Activated CD4-positive, alpha-beta T cell treated with anti-CD3 and anti-CD28 coated beads, Interleukin-2, amount 50 U/mL, for 24 hours (primary cell): ENCODE measurements around the gene ZSWIM6.

Source experiments
- DNase-seq, 2 donors: peaks; one replicate each; pipeline ENCODE4 v3.0.0-alpha.2; 2020; ENCODE audit warnings: low read depth in 1 of 2, low spot score in 1 of 2

Gene ZSWIM6

DNA sequence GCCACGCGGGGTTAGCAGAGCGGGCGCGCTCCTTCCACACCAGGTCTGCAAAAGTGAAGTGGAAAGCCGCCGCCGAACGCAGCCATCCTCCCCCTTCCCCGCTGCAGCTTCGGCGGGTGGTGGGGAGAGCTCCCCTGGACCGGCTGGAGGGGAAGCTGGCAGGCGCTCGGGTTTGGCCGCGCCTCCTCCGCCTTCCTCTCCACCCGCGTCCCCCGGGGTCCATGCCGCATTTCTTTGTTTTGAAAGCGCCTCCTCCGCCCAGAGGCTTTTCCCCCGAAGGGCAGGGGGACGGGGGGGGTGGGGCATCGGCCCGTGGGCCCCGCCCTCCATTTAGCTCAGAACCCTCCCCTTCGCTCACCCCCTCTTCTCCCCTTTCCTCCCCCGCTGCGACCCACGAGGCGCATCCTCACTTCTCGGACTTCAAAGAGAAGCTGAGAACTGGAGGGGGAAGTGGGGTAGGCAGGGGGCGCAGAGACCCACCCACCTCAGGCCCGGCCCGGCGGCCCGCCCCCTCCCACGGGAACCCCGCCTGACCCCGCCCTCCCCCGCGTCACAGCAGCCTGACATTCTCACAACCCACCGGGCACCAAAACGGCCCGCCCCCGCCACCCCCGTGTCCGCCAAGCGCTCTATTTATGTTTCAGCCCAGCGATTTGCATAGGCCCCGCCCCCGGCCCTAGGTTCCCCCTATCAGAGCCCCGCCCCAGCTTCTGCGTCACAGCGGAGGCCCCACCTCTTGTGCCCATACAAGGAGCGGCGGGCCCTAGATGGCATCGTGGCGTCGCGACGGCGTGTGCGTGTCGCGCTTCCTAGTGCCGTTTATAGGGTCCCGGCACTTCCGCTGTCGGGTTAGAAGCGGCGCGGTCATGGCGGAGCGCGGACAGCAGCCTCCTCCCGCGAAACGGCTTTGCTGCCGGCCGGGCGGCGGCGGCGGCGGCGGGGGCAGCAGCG is at the start of gene ZSWIM6:
Gene ZSWIM6, plus strand, starts transcription at position 852 of the 951 bp plus-strand sequence. Its CDS starts 15 bp downstream, at position 867.
- peak; percentile 94 to 97 for DNase-seq

DNA sequence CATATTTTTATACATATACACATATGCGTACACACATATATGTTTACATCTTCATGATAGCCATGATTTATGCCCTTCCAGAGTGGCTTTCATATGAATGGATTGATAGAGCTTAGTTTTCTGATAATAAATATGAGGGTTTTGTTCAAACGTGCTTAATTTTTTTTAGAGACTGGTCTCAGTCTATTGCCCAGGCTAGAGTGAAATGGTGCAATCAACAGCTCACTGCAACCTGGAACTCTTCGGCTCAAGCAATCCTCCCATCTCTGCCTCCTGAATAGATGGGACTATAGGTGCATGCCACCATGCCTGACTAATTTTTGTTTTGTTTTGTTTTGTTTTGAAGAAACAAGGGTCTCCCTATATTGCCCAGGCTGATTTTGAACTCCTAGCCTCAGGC is 48.6 kb upstream of the ZSWIM6 start:
- no peak for DNase-seq

GRCh38 chr5:61285531-61285930 is 46.5 kb upstream of the ZSWIM6 start:
- DNase-seq = no peak

DNA sequence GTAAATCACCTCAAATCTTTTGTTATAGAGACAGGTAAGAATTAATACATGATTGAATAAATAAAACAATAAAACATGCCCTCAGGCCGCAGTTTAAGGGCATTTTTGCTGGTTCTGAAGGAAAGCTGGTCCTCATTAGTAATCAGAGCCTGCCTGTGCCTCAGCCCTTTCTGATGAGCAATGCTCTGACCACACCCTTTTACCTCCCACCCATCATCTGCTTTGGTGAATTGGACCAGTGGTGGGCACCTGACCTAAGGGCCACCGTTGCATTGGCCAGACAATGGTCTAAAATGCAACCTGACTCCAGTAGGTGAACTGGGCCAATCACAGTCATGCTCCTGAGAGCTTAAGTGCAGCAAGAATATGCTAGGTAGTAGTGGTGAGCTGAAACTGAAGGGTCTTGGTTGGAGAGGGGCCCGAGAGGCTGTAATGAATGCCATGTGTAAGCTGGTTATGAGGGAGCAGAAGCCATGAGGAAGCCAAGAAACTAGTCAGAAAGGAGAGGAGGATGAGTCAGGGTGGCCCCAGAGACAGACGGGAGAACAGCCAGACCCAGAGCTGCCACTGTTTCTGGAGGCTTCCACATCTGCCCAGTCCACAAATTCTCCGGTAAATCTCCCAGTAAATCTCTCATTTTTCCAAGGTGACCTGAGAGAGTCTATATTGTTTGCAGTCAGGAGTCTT is 45.5 kb upstream of the ZSWIM6 start:
- DNase-seq = no peak

GRCh38 chr5:61287474-61287873 is 44.6 kb upstream of the ZSWIM6 start:
- no peak for DNase-seq

DNA sequence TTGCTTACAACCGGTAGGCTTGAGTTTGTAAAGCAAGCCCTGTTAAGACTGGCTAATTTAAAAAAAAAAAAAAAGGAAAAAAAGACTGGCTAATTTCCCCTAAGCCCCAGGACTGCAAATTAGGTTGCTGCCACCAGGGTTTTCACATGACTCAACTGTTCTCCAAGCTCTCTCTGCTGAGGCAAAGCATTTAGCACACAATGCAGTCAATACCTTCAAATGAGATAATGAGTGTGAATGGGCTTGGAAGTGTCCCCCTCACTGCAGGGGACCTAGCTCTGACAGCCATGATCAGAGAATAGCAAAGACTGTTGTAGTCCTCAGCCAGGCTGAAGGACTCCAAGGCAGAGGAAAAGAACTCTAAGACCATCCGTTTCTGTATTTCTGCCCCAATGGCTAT is 42.8 kb upstream of the ZSWIM6 start:
- DNase-seq = no peak

GRCh38 chr5:61289669-61290306 is 42.3 kb upstream of the ZSWIM6 start:
- DNase-seq = no peak

DNA sequence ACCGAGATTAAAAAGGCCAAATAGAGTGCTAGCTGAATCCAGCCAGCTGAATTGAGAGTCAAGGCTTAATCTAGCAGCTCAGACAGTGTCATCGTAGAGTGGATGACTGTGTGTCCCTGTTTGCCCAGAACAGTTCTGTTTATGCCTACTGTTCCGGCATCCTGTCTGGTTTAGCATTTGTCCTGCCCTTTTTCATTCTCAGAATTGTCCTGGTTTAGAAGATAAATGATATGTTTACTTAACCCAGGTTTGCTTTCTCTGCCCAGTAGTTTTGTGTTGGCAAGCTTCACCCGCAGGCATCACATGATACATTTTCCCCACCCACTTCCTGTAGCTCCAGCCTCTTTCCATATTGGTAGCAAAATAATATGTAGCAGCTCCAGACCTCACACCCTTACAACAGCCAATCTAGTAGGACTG is 41.3 kb upstream of the ZSWIM6 start:
- DNase-seq = no peak

DNA sequence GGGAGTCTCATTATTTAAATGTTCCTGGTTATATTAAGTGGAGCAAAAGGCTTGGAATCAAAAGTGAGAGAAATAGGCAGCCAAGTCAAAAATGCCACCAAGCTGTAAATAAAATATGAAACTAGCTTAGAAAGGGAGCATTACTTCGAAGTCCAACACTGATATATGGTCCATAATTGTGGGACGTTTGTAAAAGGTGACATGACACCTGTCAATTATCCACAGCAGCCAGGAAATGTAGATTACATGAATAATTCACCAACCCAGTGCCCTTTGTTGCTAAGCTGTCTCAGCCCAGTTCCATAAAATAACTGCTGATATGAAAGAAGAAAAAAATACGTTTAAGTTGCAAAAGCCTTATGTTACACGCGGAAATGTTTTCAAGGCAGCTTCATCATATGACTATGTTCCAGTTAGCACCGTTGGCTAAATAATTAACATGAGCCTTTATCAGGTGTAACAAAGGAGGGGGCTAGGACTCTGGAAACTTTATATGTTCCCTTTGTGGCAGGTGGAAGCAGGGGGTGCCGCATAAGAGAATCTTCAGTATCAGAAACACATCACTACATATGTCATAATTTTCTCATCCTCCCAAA is 39.9 kb upstream of the ZSWIM6 start:
- no peak for DNase-seq

- DNase-seq = no peak
Observed at GRCh38 chr5:61293071-61293470, 39.0 kb upstream of the ZSWIM6 start.

DNA sequence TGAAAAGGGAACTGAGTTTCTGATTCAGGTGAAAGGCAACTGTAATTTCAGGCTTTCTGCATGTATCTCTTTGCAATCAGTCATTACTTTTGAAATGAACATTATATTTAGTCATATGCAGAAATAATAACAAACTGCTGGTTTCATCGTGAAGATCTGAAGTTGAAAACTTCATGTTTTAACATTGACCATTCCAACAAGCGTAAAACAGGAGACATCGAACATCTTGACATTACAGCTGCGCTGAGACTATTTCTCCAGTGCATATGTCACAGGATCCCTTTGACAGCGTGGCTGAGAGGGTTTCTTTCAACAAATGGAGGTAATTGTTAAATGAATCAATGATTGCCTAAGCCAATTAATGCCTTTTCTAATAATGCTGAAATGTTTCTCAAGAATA is 38.2 kb upstream of the ZSWIM6 start:
- no peak for DNase-seq

DNA sequence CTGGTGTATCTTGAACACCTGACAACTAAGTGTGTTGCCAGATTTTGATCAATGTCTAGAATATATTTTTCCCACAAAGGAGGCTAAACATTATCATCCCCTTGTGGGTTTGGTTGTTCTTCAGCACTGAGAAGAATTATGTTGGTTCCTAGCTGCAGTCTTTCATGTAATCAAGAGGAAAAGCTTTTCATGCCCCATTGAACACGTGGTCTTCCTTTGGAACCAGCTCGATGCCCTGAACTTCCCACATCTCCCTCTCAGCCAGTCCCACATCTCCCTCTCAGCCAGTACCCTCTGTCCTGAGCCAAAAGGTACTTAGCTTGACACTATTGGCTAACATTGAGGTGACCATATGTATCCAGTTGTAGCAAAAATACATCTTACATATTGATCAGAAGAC is 36.7 kb upstream of the ZSWIM6 start:
- DNase-seq = no peak

GRCh38 chr5:61298066-61298465 is 34.0 kb upstream of the ZSWIM6 start:
- no peak for DNase-seq

DNA sequence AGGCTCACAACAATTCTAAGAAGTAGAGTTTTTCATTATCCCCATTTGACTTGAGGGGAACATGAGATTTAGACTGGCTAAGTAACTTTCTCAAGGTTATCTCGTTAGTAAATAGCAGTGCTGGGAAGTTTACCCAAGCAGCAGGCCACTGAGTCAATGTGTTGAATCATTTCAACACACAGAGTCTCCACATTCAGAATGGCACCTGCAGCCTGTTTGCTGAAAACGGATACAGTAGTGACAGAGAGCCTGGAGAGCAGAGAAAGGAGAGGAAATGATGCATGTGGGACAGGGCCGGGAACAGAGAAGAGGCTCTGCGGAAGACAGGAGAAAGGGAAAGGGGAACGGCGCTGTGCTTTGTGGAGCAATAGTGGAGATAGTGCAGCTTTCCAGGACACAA is 33.5 kb upstream of the ZSWIM6 start:
- no peak for DNase-seq

GRCh38 chr5:61299261-61299681 is 32.8 kb upstream of the ZSWIM6 start:
- no peak for DNase-seq

DNA sequence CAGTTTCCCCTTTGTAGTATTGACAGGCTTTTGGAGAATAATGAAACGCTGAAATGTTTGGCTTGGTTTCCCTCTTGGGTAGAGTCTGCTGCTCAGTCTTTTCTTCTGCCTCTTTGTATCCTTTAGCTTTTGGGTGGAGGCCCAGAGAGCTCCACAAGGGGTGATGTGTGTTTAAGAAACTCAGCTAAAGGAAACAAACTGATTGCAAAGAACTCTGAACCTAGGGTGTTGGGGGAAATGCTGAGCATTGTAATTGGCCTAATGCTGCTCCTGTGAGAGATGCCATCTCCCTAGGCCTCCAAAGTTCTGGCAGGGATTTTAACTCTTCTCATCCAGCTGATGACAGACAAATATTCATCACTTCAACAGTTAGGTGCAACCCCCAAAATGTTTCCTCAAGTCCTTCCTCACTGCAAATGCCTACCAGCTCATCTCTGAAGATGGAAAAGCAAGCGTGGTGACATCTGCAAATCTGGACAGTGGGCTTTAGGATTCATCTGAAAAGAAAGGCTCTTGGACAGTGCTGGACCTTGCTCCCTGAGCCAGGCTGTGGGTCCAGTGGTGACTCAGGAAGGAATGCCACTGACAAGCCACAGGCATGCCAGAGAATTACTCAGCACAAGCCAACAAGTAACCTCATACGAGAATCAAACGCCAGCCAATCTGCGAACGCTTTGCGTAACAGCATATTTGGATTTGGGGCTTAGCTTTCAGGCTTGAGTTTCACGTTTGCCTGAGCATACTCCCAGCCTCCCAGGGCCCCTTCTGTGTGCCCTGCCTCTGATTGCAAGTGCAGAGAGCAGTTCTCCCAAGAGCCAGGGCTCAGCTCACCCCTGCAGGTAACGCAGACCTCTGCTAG is 30.5 kb upstream of the ZSWIM6 start:
- DNase-seq = no peak

DNA sequence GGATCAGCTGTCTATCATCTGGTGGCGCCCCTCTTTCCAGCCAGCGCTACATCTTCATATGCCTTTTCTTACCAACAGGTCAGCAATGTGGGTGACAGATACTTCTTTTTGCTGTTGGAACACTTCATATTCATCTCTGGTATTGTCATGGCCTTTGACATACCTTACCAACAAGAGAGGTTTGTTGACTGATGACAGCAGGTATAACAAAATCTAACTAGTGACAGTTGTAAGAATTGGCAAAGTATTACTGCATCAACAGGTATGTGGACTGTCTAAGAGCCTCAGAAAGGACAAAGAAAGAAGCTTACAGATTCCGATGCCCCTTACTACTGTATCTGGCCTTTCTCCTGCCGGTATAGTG is 29.9 kb upstream of the ZSWIM6 start:
- DNase-seq = no peak

- no peak for DNase-seq
Observed at GRCh38 chr5:61303346-61303745, 28.7 kb upstream of the ZSWIM6 start.

DNA sequence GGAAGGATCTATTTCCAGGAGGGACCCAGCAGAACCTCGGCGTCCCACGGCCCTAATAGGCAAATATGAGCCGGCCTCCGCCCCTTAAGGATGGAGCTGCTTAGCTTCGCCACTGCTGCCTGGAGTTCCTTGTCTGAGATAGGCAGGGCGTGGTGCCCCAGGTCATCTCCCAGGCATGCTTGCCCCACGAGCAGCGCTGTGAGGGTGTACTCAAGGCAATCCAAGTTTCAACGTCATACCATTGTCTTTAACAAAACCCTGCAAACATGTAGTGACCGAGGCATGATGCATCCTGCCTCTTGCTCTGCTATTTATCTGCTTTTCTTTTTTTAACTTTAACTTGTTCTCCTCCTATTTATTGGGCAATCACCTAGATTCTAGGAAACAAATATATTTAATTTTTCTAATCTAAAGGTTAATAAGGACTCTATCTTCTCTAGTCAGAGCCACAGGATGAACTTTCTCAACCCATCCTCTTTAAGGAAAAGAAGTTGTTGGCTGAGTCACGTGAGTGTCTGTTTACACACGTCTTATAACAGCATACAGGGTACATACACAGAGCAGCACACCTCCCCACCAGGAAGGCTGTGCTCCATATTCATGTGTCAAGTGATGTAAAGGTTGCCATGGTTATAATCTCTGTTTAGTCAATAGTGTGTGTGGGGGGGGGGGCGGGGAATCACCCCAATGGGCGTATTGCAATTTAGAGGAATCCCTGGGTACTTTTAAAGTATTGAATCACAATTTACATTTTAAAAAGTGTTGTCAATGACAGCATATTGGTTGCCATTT is 27.3 kb upstream of the ZSWIM6 start:
- no peak for DNase-seq
